ENCODE measurements around the gene TNFRSF12A. TPM values are rescaled to one million over a fixed set of nuclear protein-coding genes. Genes with fewer than 3 reads are reported as not detected.
A peak's percentile ranks its signal among the peaks of the same experiment; 100 is the strongest.

The TNFRSF12A gene
- total RNA-seq, 1 experiment from 2014 or later = 78.9 TPM

DNA sequence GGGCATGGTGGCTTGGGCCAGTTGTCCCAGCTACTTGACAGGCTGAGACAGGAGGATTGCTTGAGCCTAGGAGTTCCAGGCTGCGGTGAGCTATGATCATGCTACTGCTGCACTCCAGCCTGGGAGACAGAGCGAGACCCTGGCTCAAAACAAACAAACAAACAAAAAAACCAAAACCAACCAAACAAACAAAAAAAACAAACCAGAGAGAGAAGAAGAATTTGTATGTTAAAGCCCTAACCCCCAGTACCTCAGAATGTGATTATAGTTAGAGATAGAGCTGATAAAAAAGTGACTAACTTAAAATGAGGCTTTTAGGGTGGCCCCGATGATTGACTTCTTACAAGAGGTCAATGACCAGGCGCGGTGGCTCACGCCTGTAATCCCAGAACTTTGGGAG is 24.5 kb downstream of the TNFRSF12A start:
- H3K9me3 Mint-ChIP-seq = no peaks in the 10 kb centered on the region
- H3K4me1 Mint-ChIP-seq = peaks cover 13% of the 10 kb centered on the region
- TF ChIP-seq, protein P1, sequence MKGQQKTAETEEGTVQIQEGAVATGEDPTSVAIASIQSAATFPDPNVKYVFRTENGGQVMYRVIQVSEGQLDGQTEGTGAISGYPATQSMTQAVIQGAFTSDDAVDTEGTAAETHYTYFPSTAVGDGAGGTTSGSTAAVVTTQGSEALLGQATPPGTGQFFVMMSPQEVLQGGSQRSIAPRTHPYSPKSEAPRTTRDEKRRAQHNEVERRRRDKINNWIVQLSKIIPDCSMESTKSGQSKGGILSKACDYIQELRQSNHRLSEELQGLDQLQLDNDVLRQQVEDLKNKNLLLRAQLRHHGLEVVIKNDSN (CRISPR knock-in tag; IDR thresholded peaks at IDR 0.05) = no peak
- no peak for TF ChIP-seq RELA (CRISPR knock-in tag; IDR thresholded peaks at IDR 0.05; ENCODE audit: borderline replicate concordance)
- no peak for TF ChIP-seq PRRX2 (CRISPR knock-in tag; IDR thresholded peaks at IDR 0.05)
- no peak for TF ChIP-seq ELF4 (CRISPR knock-in tag; IDR thresholded peaks at IDR 0.05; ENCODE audit: low read depth)
- TF ChIP-seq ZNF263 (CRISPR knock-in tag; IDR thresholded peaks at IDR 0.05; ENCODE audit: low read depth) = no peak
- TF ChIP-seq NR1H2 (CRISPR knock-in tag; IDR thresholded peaks at IDR 0.05) = no peak
- no peak for TF ChIP-seq TCF7 (CRISPR knock-in tag; IDR thresholded peaks at IDR 0.05; ENCODE audit: low read depth)
- TF ChIP-seq, protein P2, sequence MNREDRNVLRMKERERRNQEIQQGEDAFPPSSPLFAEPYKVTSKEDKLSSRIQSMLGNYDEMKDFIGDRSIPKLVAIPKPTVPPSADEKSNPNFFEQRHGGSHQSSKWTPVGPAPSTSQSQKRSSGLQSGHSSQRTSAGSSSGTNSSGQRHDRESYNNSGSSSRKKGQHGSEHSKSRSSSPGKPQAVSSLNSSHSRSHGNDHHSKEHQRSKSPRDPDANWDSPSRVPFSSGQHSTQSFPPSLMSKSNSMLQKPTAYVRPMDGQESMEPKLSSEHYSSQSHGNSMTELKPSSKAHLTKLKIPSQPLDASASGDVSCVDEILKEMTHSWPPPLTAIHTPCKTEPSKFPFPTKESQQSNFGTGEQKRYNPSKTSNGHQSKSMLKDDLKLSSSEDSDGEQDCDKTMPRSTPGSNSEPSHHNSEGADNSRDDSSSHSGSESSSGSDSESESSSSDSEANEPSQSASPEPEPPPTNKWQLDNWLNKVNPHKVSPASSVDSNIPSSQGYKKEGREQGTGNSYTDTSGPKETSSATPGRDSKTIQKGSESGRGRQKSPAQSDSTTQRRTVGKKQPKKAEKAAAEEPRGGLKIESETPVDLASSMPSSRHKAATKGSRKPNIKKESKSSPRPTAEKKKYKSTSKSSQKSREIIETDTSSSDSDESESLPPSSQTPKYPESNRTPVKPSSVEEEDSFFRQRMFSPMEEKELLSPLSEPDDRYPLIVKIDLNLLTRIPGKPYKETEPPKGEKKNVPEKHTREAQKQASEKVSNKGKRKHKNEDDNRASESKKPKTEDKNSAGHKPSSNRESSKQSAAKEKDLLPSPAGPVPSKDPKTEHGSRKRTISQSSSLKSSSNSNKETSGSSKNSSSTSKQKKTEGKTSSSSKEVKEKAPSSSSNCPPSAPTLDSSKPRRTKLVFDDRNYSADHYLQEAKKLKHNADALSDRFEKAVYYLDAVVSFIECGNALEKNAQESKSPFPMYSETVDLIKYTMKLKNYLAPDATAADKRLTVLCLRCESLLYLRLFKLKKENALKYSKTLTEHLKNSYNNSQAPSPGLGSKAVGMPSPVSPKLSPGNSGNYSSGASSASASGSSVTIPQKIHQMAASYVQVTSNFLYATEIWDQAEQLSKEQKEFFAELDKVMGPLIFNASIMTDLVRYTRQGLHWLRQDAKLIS (CRISPR knock-in tag; IDR thresholded peaks at IDR 0.05; ENCODE audit: borderline replicate concordance) = no peak
- no peak for TF ChIP-seq ETV6 (CRISPR knock-in tag; IDR thresholded peaks at IDR 0.05)
- TF ChIP-seq, protein P3, sequence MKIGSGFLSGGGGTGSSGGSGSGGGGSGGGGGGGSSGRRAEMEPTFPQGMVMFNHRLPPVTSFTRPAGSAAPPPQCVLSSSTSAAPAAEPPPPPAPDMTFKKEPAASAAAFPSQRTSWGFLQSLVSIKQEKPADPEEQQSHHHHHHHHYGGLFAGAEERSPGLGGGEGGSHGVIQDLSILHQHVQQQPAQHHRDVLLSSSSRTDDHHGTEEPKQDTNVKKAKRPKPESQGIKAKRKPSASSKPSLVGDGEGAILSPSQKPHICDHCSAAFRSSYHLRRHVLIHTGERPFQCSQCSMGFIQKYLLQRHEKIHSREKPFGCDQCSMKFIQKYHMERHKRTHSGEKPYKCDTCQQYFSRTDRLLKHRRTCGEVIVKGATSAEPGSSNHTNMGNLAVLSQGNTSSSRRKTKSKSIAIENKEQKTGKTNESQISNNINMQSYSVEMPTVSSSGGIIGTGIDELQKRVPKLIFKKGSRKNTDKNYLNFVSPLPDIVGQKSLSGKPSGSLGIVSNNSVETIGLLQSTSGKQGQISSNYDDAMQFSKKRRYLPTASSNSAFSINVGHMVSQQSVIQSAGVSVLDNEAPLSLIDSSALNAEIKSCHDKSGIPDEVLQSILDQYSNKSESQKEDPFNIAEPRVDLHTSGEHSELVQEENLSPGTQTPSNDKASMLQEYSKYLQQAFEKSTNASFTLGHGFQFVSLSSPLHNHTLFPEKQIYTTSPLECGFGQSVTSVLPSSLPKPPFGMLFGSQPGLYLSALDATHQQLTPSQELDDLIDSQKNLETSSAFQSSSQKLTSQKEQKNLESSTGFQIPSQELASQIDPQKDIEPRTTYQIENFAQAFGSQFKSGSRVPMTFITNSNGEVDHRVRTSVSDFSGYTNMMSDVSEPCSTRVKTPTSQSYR (CRISPR knock-in tag; IDR thresholded peaks at IDR 0.05) = no peak
- TF ChIP-seq CREM (CRISPR knock-in tag; IDR thresholded peaks at IDR 0.05) = no peak
- ChIA-PET CTCF (interaction anchor here (0.7 to 11.1 kb wide), 5 partner anchors 13 to 334 kb away, joined by 3 to 152 read pairs (median 5); no protein-coding TSS in a partner anchor), POLR2A (interaction anchor here (0.8 to 1.9 kb wide), 3 partner anchors 11 to 24 kb away, joined by 3 to 8 read pairs (median 4); partner anchors contain the start of gene TNFRSF12A)
- peak overlapping the region; percentile 86; the same call in 1 of the 2 replicates for H3K27ac Mint-ChIP-seq
- DNase-seq (ENCODE audit: low spot score) (no peak), ATAC-seq (no peak)
- peak overlapping the region; percentile 89 for H3K4me3 Mint-ChIP-seq
- 0 out of 2 replicates have a peak, but pooled peaks cover 3% of the 10 kb centered on the region for H3K36me3 Mint-ChIP-seq
- peaks cover 26% of the 10 kb centered on the region for H3K27me3 Mint-ChIP-seq (ENCODE audit: low read depth)

DNA sequence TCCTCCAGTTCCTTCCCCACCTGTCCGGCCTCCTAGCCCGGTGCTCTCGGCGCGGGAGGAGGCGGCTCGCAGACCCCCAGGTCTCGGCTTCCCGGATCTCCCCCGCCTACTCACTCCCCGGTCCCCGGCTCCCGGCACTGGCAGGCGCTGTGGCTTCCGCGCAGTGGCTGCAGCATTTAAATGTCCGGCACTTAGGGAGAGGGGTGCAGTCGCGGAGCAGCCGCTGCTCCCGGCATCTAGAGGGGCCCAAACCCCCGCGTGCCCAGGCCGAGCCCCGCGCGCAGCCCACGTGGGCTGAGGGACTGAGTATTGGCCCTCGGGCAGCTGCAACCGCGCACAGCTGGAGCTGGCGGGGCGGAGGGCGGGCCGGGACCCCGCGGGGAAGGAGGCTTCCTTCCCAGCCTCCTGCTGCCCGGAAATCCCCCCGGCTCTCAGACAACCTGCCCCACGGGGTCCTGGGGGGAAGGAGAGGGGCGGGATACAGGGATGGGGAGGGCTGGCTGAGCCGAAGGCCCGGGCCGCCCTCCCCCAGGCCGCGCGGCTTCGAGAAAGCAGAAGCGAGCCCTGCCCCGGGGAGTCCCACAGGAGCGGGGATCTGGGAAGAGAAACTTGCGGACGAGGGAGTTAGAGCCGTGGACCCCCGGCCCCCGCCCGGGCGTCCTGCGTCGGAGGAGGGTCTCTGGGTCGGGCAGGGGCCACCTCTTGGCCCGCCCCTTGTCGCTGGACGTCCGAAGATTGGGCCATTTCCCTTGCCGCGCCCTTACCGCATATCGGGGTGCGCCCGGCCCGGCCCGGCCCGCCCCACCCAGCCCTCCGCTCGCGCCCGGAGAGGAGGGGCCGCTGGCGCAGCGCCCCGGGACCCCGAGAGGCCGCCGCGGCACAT is 25.8 kb downstream of the TNFRSF12A start, which contains the start of gene MMP25:
Gene MMP25 (plus strand): TSS at position 804 of the 883 bp plus-strand sequence. CDS start 357 bp downstream, outside the sequence.
- H3K27ac Mint-ChIP-seq = peak within 1 kb of the TSS; percentile 74
- TF ChIP-seq, protein P4, sequence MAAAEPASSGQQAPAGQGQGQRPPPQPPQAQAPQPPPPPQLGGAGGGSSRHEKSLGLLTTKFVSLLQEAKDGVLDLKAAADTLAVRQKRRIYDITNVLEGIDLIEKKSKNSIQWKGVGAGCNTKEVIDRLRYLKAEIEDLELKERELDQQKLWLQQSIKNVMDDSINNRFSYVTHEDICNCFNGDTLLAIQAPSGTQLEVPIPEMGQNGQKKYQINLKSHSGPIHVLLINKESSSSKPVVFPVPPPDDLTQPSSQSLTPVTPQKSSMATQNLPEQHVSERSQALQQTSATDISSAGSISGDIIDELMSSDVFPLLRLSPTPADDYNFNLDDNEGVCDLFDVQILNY (CRISPR knock-in tag; IDR thresholded peaks at IDR 0.05) = no peak
- TF ChIP-seq, protein P2 (CRISPR knock-in tag; IDR thresholded peaks at IDR 0.05; ENCODE audit: borderline replicate concordance) = 0 out of 2 replicates have a peak, but pooled peaks have one; percentile 72
- TF ChIP-seq ELF4 (CRISPR knock-in tag; IDR thresholded peaks at IDR 0.05; ENCODE audit: low read depth) (no peak), EMX1 (CRISPR knock-in tag; IDR thresholded peaks at IDR 0.05) (no peak), TEAD1 (CRISPR knock-in tag; IDR thresholded peaks at IDR 0.05) (0 out of 2 replicates have a peak, but pooled peaks have one; percentile 20), FOXJ3 (CRISPR knock-in tag; IDR thresholded peaks at IDR 0.05; ENCODE audit: borderline replicate concordance) (no peak), ATF1 (CRISPR knock-in tag; IDR thresholded peaks at IDR 0.05) (no peak), ZNF219 (CRISPR knock-in tag; IDR thresholded peaks at IDR 0.05; ENCODE audit: borderline replicate concordance) (no peak)
- TF ChIP-seq, protein P5, sequence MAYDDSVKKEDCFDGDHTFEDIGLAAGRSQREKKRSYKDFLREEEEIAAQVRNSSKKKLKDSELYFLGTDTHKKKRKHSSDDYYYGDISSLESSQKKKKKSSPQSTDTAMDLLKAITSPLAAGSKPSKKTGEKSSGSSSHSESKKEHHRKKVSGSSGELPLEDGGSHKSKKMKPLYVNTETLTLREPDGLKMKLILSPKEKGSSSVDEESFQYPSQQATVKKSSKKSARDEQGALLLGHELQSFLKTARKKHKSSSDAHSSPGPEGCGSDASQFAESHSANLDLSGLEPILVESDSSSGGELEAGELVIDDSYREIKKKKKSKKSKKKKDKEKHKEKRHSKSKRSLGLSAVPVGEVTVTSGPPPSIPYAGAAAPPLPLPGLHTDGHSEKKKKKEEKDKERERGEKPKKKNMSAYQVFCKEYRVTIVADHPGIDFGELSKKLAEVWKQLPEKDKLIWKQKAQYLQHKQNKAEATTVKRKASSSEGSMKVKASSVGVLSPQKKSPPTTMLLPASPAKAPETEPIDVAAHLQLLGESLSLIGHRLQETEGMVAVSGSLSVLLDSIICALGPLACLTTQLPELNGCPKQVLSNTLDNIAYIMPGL (CRISPR knock-in tag; IDR thresholded peaks at IDR 0.05) = peak; percentile 58; the same call in 1 of the 2 replicates

More for the DNA sequence above, 25.8 kb downstream of the TNFRSF12A start, which contains the start of gene MMP25:
- ATAC-seq (peak; percentile 44), DNase-seq (ENCODE audit: low spot score) (peak; percentile 65)
- ChIA-PET CTCF (interaction anchor here (1.7 to 11.1 kb wide), 3 partner anchors 13 to 84 kb away, joined by 5 to 152 read pairs (median 16); no protein-coding TSS in a partner anchor), POLR2A (interaction anchor here (1.0 to 2.5 kb wide), 3 partner anchors 13 to 53 kb away, joined by 4 to 8 read pairs (median 8); partner anchors contain the start of genes TNFRSF12A and ZSCAN10)
- Mint-ChIP-seq H3K4me3 (peak within 1 kb of the TSS; percentile 89), H3K9me3 (no peaks in the 10 kb centered on the region), H3K27me3 (ENCODE audit: low read depth) (peaks cover 30% of the 10 kb centered on the region), H3K36me3 (0 out of 2 replicates have a peak, but pooled peaks cover 3% of the 10 kb centered on the region), H3K4me1 (peaks cover 13% of the 10 kb centered on the region)
